Activated CD8-positive, alpha-beta T cell treated with anti-CD3 and anti-CD28 coated beads for 36 hours (primary cell): Measurements from ENCODE around the gene VPS26B. TPM values are rescaled to one million over a fixed set of nuclear protein-coding genes. Genes with fewer than 3 reads are reported as not detected.
A peak's percentile ranks its signal among the peaks of the same experiment; 100 is the strongest.

Experiments
- ATAC-seq: fragments of 200-7000 bp; cut with Tn5 transposase; one replicate; pipeline ENCODE4 v1.10.0; 2021; ENCODE audit warnings: mild to moderate bottlenecking, moderate library complexity
- CTCF ChIA-PET: fragments of 350-600 bp; sonication (Branson Sonifier 250); formaldehyde crosslinking; loops from one replicate; lab custom pipeline; 2021; ENCODE audit warnings: antibody characterized with exemption; lab: Charles Lee
- POLR2A ChIA-PET: fragments of 350-600 bp; sonication (Branson Sonifier 250); formaldehyde crosslinking; loops from one replicate; lab custom pipeline; 2021; ENCODE audit warnings: antibody characterized with exemption; lab: Charles Lee
- DNase-seq: peaks from one replicate; pipeline ENCODE4 v3.0.0-alpha.2; 2020
- H3K27ac Mint-ChIP-seq: one replicate; pipeline ENCODE4 v1.8.0; 2021; ENCODE audit warnings: mild to moderate bottlenecking, mixed read lengths
- H3K27me3 Mint-ChIP-seq: one replicate; pipeline ENCODE4 v1.8.0; 2021; ENCODE audit warnings: mixed read lengths
- H3K36me3 Mint-ChIP-seq: one replicate; pipeline ENCODE4 v1.8.0; 2021; ENCODE audit warnings: low read depth, mixed read lengths
- H3K4me1 Mint-ChIP-seq: one replicate; pipeline ENCODE4 v1.8.0; 2021; ENCODE audit warnings: low read depth, mixed read lengths
- H3K4me3 Mint-ChIP-seq: one replicate; pipeline ENCODE4 v1.8.0; 2021; ENCODE audit warnings: mild to moderate bottlenecking, moderate library complexity, mixed read lengths
- H3K9me3 Mint-ChIP-seq: one replicate; pipeline ENCODE4 v1.8.0; 2021; ENCODE audit warnings: mixed read lengths
- intact Hi-C: fragments of 100-400 bp; cut with micrococcal nuclease; formaldehyde crosslinking; loops from one replicate; pipeline ENCODE4 v1.10.0; 2022
- total RNA-seq, 2 experiments: library from RNA; stranded (reverse); gene quantifications; one replicate each; pipeline ENCODE4 v1.2.3, GENCODE V29; 2021
- TF ChIP-seq, protein P1 (sequence below): fragments of 200-600 bp; IDR thresholded peaks from one replicate; pipeline ENCODE4 v1.8.0; 2022; ENCODE audit warnings: antibody characterized with exemption, mild to moderate bottlenecking

The VPS26B gene
- total RNA-seq, 2 experiments from 2014 or later, result 35.6 TPM

DNA sequence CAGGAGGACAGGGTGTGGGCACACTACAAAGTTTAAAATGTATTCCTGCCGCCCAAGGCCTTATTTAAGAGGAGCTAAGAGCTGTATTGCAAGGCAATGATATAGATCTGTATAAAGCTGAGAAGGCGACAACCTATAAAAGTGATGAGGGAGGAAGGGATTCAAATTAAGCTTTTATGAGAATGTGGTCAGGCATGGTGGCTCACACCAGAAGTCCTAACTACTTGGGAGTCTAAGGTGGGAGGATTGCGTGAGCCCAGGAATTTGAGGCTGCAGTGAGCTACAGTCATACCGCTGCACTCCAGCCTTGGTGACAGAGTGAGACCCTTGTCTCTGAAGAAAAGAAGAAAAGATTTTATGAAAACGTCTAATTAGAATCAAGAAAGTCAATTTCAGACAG, 42.0 kb downstream of the VPS26B start:
- ATAC-seq (no peak), DNase-seq (no peak)
- Mint-ChIP-seq H3K4me1 (peaks cover 9% of the 10 kb centered on the region), H3K9me3 (no peaks in the 10 kb centered on the region), H3K4me3 (no peak overlapping the region), H3K27me3 (no peaks in the 10 kb centered on the region), H3K36me3 (no peaks in the 10 kb centered on the region), H3K27ac (no peak overlapping the region)
- intact Hi-C loops, result no loop called here
- ChIA-PET CTCF (interaction anchor here (2.5 kb wide), 1 partner anchor 10 kb away, joined by 10 read pairs; the partner anchor contains the start of gene GLB1L3), POLR2A (interaction anchor here (1.9 to 3.0 kb wide), 2 partner anchors 9 to 12 kb away, joined by 10 read pairs; partner anchors contain the start of genes ACAD8, GLB1L3 and THYN1)
- TF ChIP-seq, protein P1, sequence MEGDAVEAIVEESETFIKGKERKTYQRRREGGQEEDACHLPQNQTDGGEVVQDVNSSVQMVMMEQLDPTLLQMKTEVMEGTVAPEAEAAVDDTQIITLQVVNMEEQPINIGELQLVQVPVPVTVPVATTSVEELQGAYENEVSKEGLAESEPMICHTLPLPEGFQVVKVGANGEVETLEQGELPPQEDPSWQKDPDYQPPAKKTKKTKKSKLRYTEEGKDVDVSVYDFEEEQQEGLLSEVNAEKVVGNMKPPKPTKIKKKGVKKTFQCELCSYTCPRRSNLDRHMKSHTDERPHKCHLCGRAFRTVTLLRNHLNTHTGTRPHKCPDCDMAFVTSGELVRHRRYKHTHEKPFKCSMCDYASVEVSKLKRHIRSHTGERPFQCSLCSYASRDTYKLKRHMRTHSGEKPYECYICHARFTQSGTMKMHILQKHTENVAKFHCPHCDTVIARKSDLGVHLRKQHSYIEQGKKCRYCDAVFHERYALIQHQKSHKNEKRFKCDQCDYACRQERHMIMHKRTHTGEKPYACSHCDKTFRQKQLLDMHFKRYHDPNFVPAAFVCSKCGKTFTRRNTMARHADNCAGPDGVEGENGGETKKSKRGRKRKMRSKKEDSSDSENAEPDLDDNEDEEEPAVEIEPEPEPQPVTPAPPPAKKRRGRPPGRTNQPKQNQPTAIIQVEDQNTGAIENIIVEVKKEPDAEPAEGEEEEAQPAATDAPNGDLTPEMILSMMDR, result no peak

DNA sequence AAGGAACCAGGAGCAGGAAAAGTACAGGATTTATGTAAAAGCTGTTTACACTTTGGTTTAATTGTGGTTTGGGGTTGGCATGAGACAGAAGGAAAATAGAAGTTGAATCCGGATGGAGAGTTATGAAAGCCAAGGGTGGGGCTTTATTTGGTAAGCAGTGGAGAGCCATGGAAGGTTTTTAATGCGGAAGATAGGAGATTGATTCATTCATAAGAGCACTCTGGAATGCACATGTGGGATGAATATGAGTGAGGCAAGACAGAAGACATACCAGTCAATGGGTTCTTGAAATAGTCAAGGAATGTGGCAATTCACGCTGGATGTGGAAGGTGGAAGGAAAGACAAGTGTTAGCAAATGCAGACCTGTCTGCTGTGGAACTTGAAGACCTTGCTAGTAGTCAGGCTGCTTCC, 42.4 kb downstream of the VPS26B start:
- no peak for ATAC-seq
- ChIA-PET POLR2A (interaction anchor here (1.9 to 3.0 kb wide), 2 partner anchors 9 to 13 kb away, joined by 10 read pairs; partner anchors contain the start of genes ACAD8, GLB1L3 and THYN1), CTCF (interaction anchor here (2.5 kb wide), 1 partner anchor 10 kb away, joined by 10 read pairs; the partner anchor contains the start of gene GLB1L3)
- Mint-ChIP-seq H3K27ac (no peak overlapping the region), H3K36me3 (no peaks in the 10 kb centered on the region), H3K9me3 (no peaks in the 10 kb centered on the region), H3K4me3 (no peak overlapping the region), H3K4me1 (peaks cover 10% of the 10 kb centered on the region), H3K27me3 (no peaks in the 10 kb centered on the region)
- intact Hi-C loops, result no loop called here
- no peak for DNase-seq
- TF ChIP-seq, protein P1, result no peak

DNA sequence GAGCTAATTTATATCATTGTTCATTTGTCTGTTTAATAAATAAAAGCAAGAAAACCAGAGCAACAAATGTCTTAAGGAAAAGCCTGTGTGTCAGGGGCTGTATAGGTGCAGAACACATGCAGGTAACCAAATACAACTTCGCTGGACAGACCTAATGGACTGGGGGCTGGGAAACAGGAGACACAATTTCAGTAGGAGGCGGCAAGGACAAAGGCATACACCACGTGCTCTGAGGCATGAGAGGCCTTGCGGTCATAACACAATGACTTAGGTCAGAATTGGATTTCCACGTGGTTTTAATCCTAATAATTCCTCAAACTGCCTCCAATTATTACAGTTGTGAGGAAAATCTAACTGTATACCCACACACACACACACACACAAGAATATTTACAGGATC, 43.0 kb downstream of the VPS26B start:
- Mint-ChIP-seq H3K4me1 (peaks cover 13% of the 10 kb centered on the region), H3K27ac (no peak overlapping the region), H3K4me3 (no peak overlapping the region), H3K36me3 (peaks cover 2% of the 10 kb centered on the region), H3K27me3 (no peaks in the 10 kb centered on the region), H3K9me3 (no peaks in the 10 kb centered on the region)
- DNase-seq, result no peak
- ChIA-PET CTCF (interaction anchor here (2.5 kb wide), 1 partner anchor 9 kb away, joined by 10 read pairs; the partner anchor contains the start of gene GLB1L3), POLR2A (interaction anchor here (3.0 kb wide), 1 partner anchor 13 kb away, joined by 10 read pairs; the partner anchor contains the start of genes ACAD8 and THYN1)
- ATAC-seq, result no peak
- intact Hi-C loops, result no loop called here
- TF ChIP-seq, protein P1, result no peak

DNA sequence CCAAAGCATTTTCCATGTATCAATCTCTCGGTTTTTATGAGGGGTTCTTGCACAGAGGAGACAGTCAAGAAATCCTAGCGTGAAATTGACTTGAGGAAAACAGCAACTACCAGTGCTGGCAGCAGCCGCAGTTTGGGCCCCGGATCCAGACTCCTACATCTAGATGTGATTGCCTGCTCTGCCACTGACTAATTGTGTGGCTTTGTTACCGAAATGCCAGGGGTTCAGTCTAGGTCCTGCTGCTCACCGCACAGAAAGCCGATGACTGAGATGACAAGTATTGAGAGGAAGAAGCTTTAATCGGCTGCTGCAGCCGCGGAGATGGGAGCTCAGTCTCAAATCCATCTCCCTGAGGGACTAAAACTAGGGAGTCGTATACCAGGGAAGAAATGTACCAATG, 43.5 kb downstream of the VPS26B start:
- ChIA-PET CTCF (interaction anchor here (2.5 kb wide), 1 partner anchor 9 kb away, joined by 10 read pairs; the partner anchor contains the start of gene GLB1L3), POLR2A (no interaction called here)
- Mint-ChIP-seq H3K9me3 (no peaks in the 10 kb centered on the region), H3K4me3 (no peak overlapping the region), H3K27ac (no peak overlapping the region), H3K27me3 (no peaks in the 10 kb centered on the region), H3K4me1 (peaks cover 17% of the 10 kb centered on the region), H3K36me3 (peaks cover 5% of the 10 kb centered on the region)
- DNase-seq, result no peak
- TF ChIP-seq, protein P1, result no peak
- intact Hi-C loops, result no loop called here
- ATAC-seq, result no peak

DNA sequence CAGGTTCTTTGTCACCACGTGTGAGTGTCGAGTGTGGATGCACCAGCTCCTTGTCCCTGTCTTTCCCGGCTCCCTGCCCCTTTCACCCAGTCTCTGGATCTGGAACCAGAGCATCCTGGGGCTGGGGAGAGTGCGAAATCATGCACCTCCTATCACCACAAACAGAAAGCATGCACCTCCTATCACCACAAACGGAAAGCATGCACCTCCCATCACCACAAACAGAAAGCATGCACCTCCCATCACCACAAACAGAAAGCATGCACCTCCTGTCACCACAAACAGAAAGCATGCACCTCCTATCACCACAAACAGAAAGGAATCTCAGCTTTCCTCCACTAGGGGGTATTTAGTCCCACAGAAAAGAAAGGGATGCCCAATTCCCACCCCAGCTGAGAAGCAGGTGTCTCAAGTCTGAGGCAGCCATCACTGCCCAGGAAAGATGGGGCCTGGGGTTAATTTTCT, 45.8 kb downstream of the VPS26B start:
- peak; percentile 40 for ATAC-seq
- Mint-ChIP-seq H3K27ac (peak overlapping the region; percentile 14), H3K4me3 (no peak overlapping the region), H3K9me3 (no peaks in the 10 kb centered on the region), H3K27me3 (no peaks in the 10 kb centered on the region), H3K36me3 (peaks cover 5% of the 10 kb centered on the region), H3K4me1 (peaks cover 33% of the 10 kb centered on the region)
- ChIA-PET CTCF (interaction anchor here (0.8 kb wide), 1 partner anchor 8 kb away, joined by 3 read pairs; no protein-coding TSS in a partner anchor), POLR2A (interaction anchor here (0.6 to 0.9 kb wide), 3 partner anchors 12 to 392 kb away, joined by 3 to 5 read pairs (median 3); no protein-coding TSS in a partner anchor)
- DNase-seq, result peak; percentile 19
- TF ChIP-seq, protein P1, result no peak
- intact Hi-C loops, result no loop called here
